HG02973 (cell line): Measurements from ENCODE around the gene CHCHD4.

Experiments used
- ATAC-seq: cut with Tn5 transposase; IDR thresholded peaks from one replicate; pipeline ENCODE4 v1.9.1; 2021; ENCODE audit warnings: moderate library complexity; ENCODE audit not compliant: unreplicated experiment

CHCHD4 gene

GRCh38 chr3:14150491-14151230 is 26.0 kb upstream of the CHCHD4 start:
- no peak for ATAC-seq

- no peak for ATAC-seq
Measured at GRCh38 chr3:14150078-14150477, 25.4 kb upstream of the CHCHD4 start.

- ATAC-seq, result no peak
Measured at GRCh38 chr3:14148041-14148985, 23.6 kb upstream of the CHCHD4 start.

- no peak for ATAC-seq
Measured at GRCh38 chr3:14147617-14148016, 22.9 kb upstream of the CHCHD4 start.

GRCh38 chr3:14147066-14147435 is 22.4 kb upstream of the CHCHD4 start:
- ATAC-seq, result no peak

- ATAC-seq, result no peak
Measured at GRCh38 chr3:14146381-14147065, 21.9 kb upstream of the CHCHD4 start.

GRCh38 chr3:14145670-14146380 is 21.2 kb upstream of the CHCHD4 start:
- no peak for ATAC-seq

- no peak for ATAC-seq
Measured at GRCh38 chr3:14145236-14145635, 20.6 kb upstream of the CHCHD4 start.

GRCh38 chr3:14144423-14145075 is 19.9 kb upstream of the CHCHD4 start:
- ATAC-seq, result peak; percentile 94

- ATAC-seq, result no peak
Measured at GRCh38 chr3:14143271-14144225, 18.9 kb upstream of the CHCHD4 start.

- ATAC-seq, result no peak
Measured at GRCh38 chr3:14142567-14143270, 18.0 kb upstream of the CHCHD4 start.

GRCh38 chr3:14141602-14142341 is 17.1 kb upstream of the CHCHD4 start:
- no peak for ATAC-seq

- no peak for ATAC-seq
Measured at GRCh38 chr3:14141144-14141543, 16.5 kb upstream of the CHCHD4 start.

- ATAC-seq, result no peak
Measured at GRCh38 chr3:14140668-14141067, 16.0 kb upstream of the CHCHD4 start.

- no peak for ATAC-seq
Measured at GRCh38 chr3:14139771-14140170, 15.1 kb upstream of the CHCHD4 start.

GRCh38 chr3:14138878-14139655 is 14.4 kb upstream of the CHCHD4 start:
- no peak for ATAC-seq
